AG10803 (cell line): Measurements from ENCODE around the gene XYLT2.

Experiments used
- DNase-seq: peaks from one replicate; pipeline ENCODE4 v3.0.0; 2010; ENCODE audit warnings: low read depth
- H3K4me3 ChIP-seq: 2 replicates; pipeline ENCODE4 v1.5.1; 2011; ENCODE audit warnings: mild to moderate bottlenecking, low read length, control low read depth
- TF ChIP-seq, protein P1 (sequence below): conservative IDR thresholded peaks from 2 replicates; pipeline ENCODE4 v1.5.1; 2011; ENCODE audit warnings: mild to moderate bottlenecking, low read length, control low read depth, inconsistent platforms

XYLT2 gene

GRCh38 chr17:50359998-50360461 lies 14.1 kb downstream of the XYLT2 start:
- H3K4me3 ChIP-seq = no peak overlapping the region
- DNase-seq = no peak
- TF ChIP-seq, protein P1, sequence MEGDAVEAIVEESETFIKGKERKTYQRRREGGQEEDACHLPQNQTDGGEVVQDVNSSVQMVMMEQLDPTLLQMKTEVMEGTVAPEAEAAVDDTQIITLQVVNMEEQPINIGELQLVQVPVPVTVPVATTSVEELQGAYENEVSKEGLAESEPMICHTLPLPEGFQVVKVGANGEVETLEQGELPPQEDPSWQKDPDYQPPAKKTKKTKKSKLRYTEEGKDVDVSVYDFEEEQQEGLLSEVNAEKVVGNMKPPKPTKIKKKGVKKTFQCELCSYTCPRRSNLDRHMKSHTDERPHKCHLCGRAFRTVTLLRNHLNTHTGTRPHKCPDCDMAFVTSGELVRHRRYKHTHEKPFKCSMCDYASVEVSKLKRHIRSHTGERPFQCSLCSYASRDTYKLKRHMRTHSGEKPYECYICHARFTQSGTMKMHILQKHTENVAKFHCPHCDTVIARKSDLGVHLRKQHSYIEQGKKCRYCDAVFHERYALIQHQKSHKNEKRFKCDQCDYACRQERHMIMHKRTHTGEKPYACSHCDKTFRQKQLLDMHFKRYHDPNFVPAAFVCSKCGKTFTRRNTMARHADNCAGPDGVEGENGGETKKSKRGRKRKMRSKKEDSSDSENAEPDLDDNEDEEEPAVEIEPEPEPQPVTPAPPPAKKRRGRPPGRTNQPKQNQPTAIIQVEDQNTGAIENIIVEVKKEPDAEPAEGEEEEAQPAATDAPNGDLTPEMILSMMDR = no peak

GRCh38 chr17:50360486-50361115 lies 14.7 kb downstream of the XYLT2 start:
- DNase-seq = no peak
- TF ChIP-seq, protein P1 = no peak
- H3K4me3 ChIP-seq = no peak overlapping the region

GRCh38 chr17:50361561-50362480 lies 15.9 kb downstream of the XYLT2 start:
- H3K4me3 ChIP-seq = no peak overlapping the region
- TF ChIP-seq, protein P1 = peak; percentile 79
- DNase-seq = peak; percentile 74

GRCh38 chr17:50362661-50363060 lies 16.7 kb downstream of the XYLT2 start:
- no peak overlapping the region for H3K4me3 ChIP-seq
- TF ChIP-seq, protein P1 = no peak
- DNase-seq = no peak

- TF ChIP-seq, protein P1 = no peak
- peak; percentile 27 for DNase-seq
- H3K4me3 ChIP-seq = no peak overlapping the region
Observed at GRCh38 chr17:50363217-50364060, 17.5 kb downstream of the XYLT2 start.

DNA sequence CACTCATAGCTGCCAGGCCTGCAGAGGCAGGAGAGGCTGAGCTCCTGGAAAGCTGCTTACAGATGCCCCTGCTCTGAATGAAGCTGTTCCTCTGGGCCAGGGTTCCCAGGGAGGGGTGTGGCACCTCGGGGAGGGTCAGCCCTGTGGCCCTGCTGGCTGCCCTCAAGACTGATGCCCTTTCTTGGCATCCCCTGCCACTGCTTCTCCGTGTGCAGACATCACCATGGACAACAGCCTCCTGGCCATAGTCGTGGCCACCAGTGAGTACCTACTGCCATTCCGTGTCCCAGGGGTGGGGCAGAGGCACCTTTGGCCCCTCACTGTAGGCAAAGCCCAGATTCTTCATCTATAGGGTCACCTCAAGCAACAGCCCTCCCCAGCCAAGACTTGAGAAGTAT lies 18.1 kb downstream of the XYLT2 start:
- DNase-seq = no peak
- TF ChIP-seq, protein P1 = no peak
- no peak overlapping the region for H3K4me3 ChIP-seq
